LNCaP clone FGC (cell line): ENCODE results near the gene LCP2.
"Not testable (repeated sequence)": the region's sequence is repeated elsewhere in the genome, so short reads cannot be mapped to it uniquely, and the experiment has no call there.

Source experiments
- DNase-seq: peaks from one replicate; pipeline ENCODE4 v3.0.0-alpha.2; 2011; ENCODE audit warnings: low read depth
- H3K4me3 ChIP-seq: 2 replicates; pipeline ENCODE4 v1.5.1; 2011; ENCODE audit warnings: mild to moderate bottlenecking, low read depth, low read length, control low read depth
- TF ChIP-seq, protein P1 (sequence below): IDR thresholded peaks from 2 replicates; pipeline ENCODE4 v1.5.1; 2012; ENCODE audit warnings: mild to moderate bottlenecking; ENCODE audit not compliant: control insufficient read depth, insufficient read depth; ENCODE audit errors: extremely low read depth

The LCP2 gene

DNA sequence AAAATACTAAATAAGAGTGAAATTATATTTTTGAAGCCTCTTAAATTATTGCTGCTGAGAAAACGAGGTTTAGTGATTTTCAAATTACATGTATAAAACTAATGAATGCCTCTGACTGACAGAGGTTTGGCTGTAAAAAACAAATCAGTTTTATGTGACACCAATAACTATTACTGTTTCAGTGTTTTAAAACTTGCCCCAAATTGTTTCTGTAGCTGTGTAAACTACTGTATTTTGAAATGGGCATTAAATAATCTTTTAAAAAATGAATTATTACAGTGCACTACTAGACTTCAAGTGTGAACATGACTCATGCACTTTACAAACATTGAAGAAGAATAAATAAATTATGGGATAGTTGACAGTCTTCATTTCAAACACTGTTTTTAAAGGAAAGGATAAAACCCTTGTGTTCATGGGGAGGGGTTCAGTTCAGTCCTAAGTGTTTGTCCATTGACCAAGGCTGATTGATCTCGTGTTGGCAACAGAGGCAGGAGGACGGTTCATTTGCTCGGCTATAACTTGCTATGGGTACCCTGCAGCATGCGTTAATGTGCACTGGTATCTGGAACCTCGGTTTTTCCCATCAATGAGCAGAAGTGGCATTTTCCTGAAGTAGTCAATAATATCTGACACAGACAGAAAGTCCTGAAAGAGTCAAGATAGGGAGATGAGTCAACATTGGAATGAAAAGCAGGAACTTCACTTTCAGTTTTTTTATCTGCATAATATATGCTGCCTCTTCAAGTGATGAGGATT, 49.2 kb downstream of the LCP2 start:
- DNase-seq, result no peak
- H3K4me3 ChIP-seq, result no peak overlapping the region
- TF ChIP-seq, protein P1, sequence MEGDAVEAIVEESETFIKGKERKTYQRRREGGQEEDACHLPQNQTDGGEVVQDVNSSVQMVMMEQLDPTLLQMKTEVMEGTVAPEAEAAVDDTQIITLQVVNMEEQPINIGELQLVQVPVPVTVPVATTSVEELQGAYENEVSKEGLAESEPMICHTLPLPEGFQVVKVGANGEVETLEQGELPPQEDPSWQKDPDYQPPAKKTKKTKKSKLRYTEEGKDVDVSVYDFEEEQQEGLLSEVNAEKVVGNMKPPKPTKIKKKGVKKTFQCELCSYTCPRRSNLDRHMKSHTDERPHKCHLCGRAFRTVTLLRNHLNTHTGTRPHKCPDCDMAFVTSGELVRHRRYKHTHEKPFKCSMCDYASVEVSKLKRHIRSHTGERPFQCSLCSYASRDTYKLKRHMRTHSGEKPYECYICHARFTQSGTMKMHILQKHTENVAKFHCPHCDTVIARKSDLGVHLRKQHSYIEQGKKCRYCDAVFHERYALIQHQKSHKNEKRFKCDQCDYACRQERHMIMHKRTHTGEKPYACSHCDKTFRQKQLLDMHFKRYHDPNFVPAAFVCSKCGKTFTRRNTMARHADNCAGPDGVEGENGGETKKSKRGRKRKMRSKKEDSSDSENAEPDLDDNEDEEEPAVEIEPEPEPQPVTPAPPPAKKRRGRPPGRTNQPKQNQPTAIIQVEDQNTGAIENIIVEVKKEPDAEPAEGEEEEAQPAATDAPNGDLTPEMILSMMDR, result no peak

GRCh38 chr5:170247363-170247762, 50.2 kb downstream of the LCP2 start:
- no peak for DNase-seq
- no peak overlapping the region for H3K4me3 ChIP-seq
- TF ChIP-seq, protein P1, result no peak

DNA sequence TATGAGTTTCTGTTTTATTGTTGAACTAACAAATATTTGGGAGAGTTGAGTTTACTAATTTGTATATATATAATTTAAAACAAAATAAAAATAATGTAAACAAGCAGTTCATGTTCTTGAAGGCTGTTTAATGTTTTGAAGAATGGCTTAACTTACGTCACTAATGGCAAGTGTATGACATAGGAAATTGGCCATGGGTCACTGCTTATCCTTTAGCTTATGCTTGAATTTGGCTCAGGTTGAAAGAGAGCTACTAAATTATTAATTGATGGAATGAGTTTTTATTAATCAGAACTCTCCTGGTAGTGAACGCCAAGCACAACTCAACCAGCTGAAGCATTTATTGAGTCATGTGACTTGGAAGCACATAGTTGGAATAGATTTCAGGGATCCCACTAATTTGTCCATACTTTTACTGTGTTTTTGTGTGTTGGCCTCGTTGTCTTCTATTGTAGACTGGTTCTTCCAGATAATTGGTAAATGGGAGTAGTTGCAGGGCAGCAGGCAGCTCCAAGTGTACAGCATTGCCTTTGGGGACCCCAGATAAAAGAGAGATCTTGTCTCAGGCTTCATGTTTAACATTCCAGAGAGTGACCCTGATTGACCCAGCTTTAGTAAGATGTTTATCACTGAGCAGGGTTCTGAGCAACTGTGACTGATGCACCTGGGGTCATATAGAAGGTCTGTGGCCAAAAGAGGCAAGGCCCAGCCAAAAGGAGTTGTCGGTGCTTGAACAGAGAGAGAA, 51.3 kb downstream of the LCP2 start:
- no peak for DNase-seq
- H3K4me3 ChIP-seq, result no peak overlapping the region
- TF ChIP-seq, protein P1, result no peak

DNA sequence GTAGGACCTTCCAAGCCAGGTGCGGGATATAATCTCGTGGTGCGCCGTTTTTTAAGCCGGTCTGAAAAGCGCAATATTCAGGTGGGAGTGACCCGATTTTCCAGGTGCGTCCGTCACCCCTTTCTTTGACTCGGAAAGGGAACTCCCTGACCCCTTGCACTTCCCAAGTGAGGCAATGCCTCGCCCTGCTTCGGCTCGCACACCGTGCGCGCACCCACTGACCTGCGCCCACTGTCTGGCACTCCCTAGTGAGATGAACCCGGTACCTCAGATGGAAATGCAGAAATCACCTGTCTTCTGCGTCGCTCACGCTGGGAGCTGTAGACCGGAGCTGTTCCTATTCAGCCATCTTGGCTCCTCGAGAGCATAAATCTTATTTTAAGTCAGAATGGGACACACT, 52.1 kb downstream of the LCP2 start:
- DNase-seq, H3K4me3 ChIP-seq: not testable (repeated sequence)

DNA sequence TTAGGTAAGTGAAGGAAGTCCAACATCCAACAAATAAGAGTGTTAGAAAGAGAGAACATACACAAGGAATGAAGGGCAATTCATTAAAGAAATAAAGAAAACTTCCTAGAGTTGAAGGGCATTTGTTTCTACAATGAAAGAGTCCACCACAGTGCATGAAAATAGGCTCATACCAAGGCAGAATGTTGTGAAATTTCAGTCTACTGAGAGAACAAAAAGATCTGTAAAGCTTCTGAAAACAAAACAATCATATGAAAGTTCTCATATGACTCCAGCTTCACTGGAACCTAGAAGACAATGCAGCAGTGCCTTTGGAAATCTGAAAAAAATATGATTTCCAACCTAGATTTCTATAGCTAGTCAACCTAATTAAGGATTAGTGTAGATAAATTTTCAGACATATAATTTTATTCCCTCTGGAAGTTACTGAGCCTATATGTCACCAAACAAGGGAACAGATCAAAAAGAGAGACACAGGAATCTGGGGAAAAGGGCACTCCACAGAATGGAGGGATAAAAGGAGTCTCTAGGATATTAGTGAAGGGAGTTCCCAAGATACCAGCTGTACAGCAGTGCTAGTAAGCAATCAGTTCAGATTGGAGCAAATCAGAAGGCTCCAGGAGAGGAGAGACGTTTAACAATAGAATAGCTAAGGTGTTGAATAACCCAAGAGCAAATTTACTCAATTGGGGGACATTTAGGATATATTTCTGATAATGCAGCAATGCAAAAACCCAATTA, 59.0 kb downstream of the LCP2 start:
- DNase-seq, result no peak
- H3K4me3 ChIP-seq, result no peak overlapping the region
- TF ChIP-seq, protein P1, result no peak

- no peak overlapping the region for H3K4me3 ChIP-seq
- DNase-seq, result no peak
- TF ChIP-seq, protein P1, result no peak
These were observed 61.4 kb downstream of the LCP2 start for GRCh38 chr5:170235876-170236864.
